OCI-LY3 (cell line): ENCODE measurements around the gene GLIPR1L1.

Experiments used
- CTCF ChIP-seq: fragments of 200-600, 300-600 bp; sonication (generic); IDR thresholded peaks from 2 replicates; pipeline ENCODE4 v1.5.1; 2014; ENCODE audit warnings: antibody characterized with exemption, low read length, low read depth
- EZH2phosphoT487 ChIP-seq: fragments of 200-600 bp; shearing (Covaris generic); IDR thresholded peaks from 2 replicates; pipeline ENCODE4 v1.6.1; 2018; ENCODE audit warnings: antibody characterized with exemption, mixed run types, low read depth

- no peak for TF ChIP-seq CTCF
- no peak for TF ChIP-seq EZH2phosphoT487
Observed at GRCh38 chr12:75409830-75410229, 75.4 kb downstream of the GLIPR1L1 start.
